HepG2 (cell line): ENCODE measurements around the gene CD53. TPM values are rescaled to one million over a fixed set of nuclear protein-coding genes. Genes with fewer than 3 reads are reported as not detected.

ENCODE experiments used
- ATAC-seq: fragments of 200-7000 bp; cut with Tn5 transposase; 3 replicates; pipeline ENCODE4 v1.9.1; 2020; ENCODE audit warnings: mild to moderate bottlenecking, moderate library complexity
- BruUV-seq: library from RNA; stranded (reverse); fragments of 400-500 nt; replicated peaks from 2 replicates; lab custom pipeline; 2021; lab: Mats Ljungman, UMichigan
- CTCF ChIA-PET: fragments of 300-600 bp; formaldehyde crosslinking; extraction: SDS; loops from one replicate; lab custom pipeline; 2021; ENCODE audit warnings: low total read pairs, inconsistent platforms, low intra/inter-chr PET ratio; lab: Yijun Ruan, JAX
- POLR2A ChIA-PET: fragments of 350-600 bp; sonication (Branson Sonifier 250); formaldehyde crosslinking; loops from one replicate; lab custom pipeline; 2020; ENCODE audit warnings: antibody characterized with exemption, inconsistent platforms; lab: Yijun Ruan, JAX
- DNase-seq: peaks from one replicate; pipeline ENCODE4 v3.0.0-alpha.2; 2015; ENCODE audit warnings: low spot score
- FAIRE-seq: peaks from 3 replicates; lab custom pipeline; 2011; peaks lifted over from hg19 to GRCh38; lab: Jason Lieb, UNC
- H2AFZ ChIP-seq: one replicate; pipeline ENCODE4 v1.6.1; 2011; ENCODE audit warnings: low read length, inconsistent platforms
- H3K27ac ChIP-seq: fragments of 300-600 bp; 3 replicates; pipeline ENCODE4 v1.8.0; 2011; ENCODE audit warnings: mixed run types, mild to moderate bottlenecking, mixed read lengths, low read length, inconsistent platforms; ENCODE audit not compliant: insufficient read depth; ENCODE audit errors: extremely low read length
- H3K27me3 ChIP-seq, 2 experiments: fragments of 200-600 bp in 1 of 2; 2 replicates in 1 of 2; 3 replicates in 1 of 2; pipeline versions ENCODE4 v1.6.0 to v1.8.0; 2011; ENCODE audit warnings: low read length in 2 of 2, mild to moderate bottlenecking in 2 of 2, moderate library complexity in 2 of 2, inconsistent platforms in 1 of 2; ENCODE audit not compliant: insufficient read depth in 2 of 2, control insufficient read depth in 1 of 2
- H3K36me3 ChIP-seq, 2 experiments: fragments of 200-600 bp in 1 of 2; replicated peaks in 1 of 2; 2 replicates in 1 of 2; 3 replicates in 1 of 2; pipeline versions ENCODE4 v1.5.1 to v1.8.0; 2011; ENCODE audit warnings: low read length in 2 of 2, inconsistent platforms in 1 of 2; ENCODE audit not compliant: insufficient read depth in 2 of 2, control insufficient read depth in 1 of 2
- H3K4me1 ChIP-seq: 2 replicates; pipeline ENCODE4 v1.5.1; 2012; ENCODE audit warnings: low read length, inconsistent platforms; ENCODE audit not compliant: insufficient read depth
- H3K4me2 ChIP-seq: 2 replicates; pipeline ENCODE4 v1.6.0; 2011; ENCODE audit warnings: low read depth, low read length, inconsistent platforms
- H3K4me3 ChIP-seq, 3 experiments: fragments of 200-600 bp in 1 of 3; sonication (generic), shearing (Covaris generic) in 1 of 3; replicated peaks in 1 of 3; 2 replicates each; pipeline ENCODE4 v1.5.1; 2011 to 2016; ENCODE audit warnings: low read length in 3 of 3, inconsistent platforms in 2 of 3, low read depth in 2 of 3, mild to moderate bottlenecking in 2 of 3, control low read depth in 1 of 3, mixed read lengths in 1 of 3; ENCODE audit not compliant: insufficient read depth in 1 of 3
- H3K79me2 ChIP-seq: one replicate; pipeline ENCODE4 v1.6.1; 2011; ENCODE audit warnings: low read length, inconsistent platforms; ENCODE audit not compliant: insufficient read depth
- H3K9ac ChIP-seq: 2 replicates; pipeline ENCODE4 v1.6.0; 2011; ENCODE audit warnings: mild to moderate bottlenecking, low read depth, low read length, inconsistent platforms; ENCODE audit not compliant: insufficient read depth
- H3K9me3 ChIP-seq: 2 replicates; pipeline ENCODE4 v1.5.1; 2012; ENCODE audit warnings: mild to moderate bottlenecking, low read length
- H4K20me1 ChIP-seq: 2 replicates; pipeline ENCODE4 v1.6.0; 2011; ENCODE audit warnings: inconsistent platforms, mild to moderate bottlenecking, low read length, moderate library complexity; ENCODE audit not compliant: insufficient read depth
- CHD2 ChIP-seq: IDR thresholded peaks from 2 replicates; pipeline ENCODE4 v1.6.1; 2011; ENCODE audit warnings: low read depth, low read length, improper control_type of control experiment
- EED ChIP-seq: sonication (generic); formaldehyde crosslinking; IDR thresholded peaks from 2 replicates; pipeline ENCODE4 v1.5.0; 2020; ENCODE audit warnings: mild to moderate bottlenecking, missing genetic modification reagents
- ETV5 ChIP-seq: IDR thresholded peaks from 2 replicates; pipeline ENCODE4 v1.6.1; 2018; ENCODE audit warnings: missing biosample characterization, missing genetic modification reagents, inconsistent platforms, borderline replicate concordance
- PAF1 ChIP-seq: IDR thresholded peaks from 2 replicates; pipeline ENCODE4 v1.6.1; 2016; ENCODE audit warnings: missing genetic modification reagents, missing compliant biosample characterization
- PHB2 ChIP-seq: fragments of 450-650 bp; IDR thresholded peaks from 2 replicates; pipeline ENCODE4 v1.6.1; 2018; ENCODE audit not compliant: partially characterized antibody
- ZNF101 ChIP-seq: sonication (generic); formaldehyde crosslinking; IDR thresholded peaks from 2 replicates; pipeline ENCODE4 v1.4.0; 2020; ENCODE audit warnings: mild to moderate bottlenecking, low read depth, missing genetic modification reagents, borderline replicate concordance
- ZNF317 ChIP-seq: sonication (generic); formaldehyde crosslinking; IDR thresholded peaks from 2 replicates; pipeline ENCODE4 v1.5.0; 2020; ENCODE audit warnings: mild to moderate bottlenecking, missing genetic modification reagents
- ZNF430 ChIP-seq: sonication (generic); formaldehyde crosslinking; IDR thresholded peaks from 2 replicates; pipeline ENCODE4 v1.9.0; 2021; ENCODE audit warnings: mild to moderate bottlenecking, missing genetic modification reagents
- ZNF644 ChIP-seq: IDR thresholded peaks from 2 replicates; pipeline ENCODE4 v1.6.1; 2016; ENCODE audit warnings: low read depth
- WGBS: methylation state at CpG from one replicate; pipeline ENCODE4 v1.1.6; 2017; ENCODE audit warnings: low lambda C conversion rate; 5-methylcytosine and 5-hydroxymethylcytosine counted together
- in situ Hi-C: cut with HindIII; loops from 2 replicates; pipeline ENCODE4 v1.10.0; 2017; ENCODE audit warnings: low pct_unique_long_range_greater_than_20kb; ENCODE audit not compliant: extremely low pct_ligation_motif_present
- intact Hi-C: fragments of 100-400 bp; cut with micrococcal nuclease; formaldehyde crosslinking; loops from one replicate; pipeline ENCODE4 v1.10.0; 2022; ENCODE audit not compliant: unreplicated experiment
- polyA plus RNA-seq, 8 experiments: library from polyadenylated mRNA; depleted of rRNA in 3 of 8; stranded (reverse) in 7 of 8; unstranded in 1 of 8; fragments of >200 nt; fragmentation: Illumina TruSeq in 4 of 8; extraction: Trizol in 4 of 8; gene quantifications; 2 replicates each; pipeline versions ENCODE4 v1.2.1 to v1.2.3, GENCODE V29; 2011 to 2016; ENCODE audit warnings: low read depth in 4 of 8, missing spikeins in 1 of 8, mixed read lengths in 1 of 8; ENCODE audit not compliant: insufficient read depth in 1 of 8
- total RNA-seq, 5 experiments: library from RNA; depleted of rRNA; stranded (reverse); fragments of >200 nt; fragmentation: Illumina TruSeq; extraction: Trizol; gene quantifications; 2 replicates each; pipeline ENCODE4 v1.2.3, GENCODE V29; 2016; ENCODE audit warnings: low read depth in 1 of 5
- TF ChIP-seq, protein P1 (sequence below): sonication (generic); formaldehyde crosslinking; IDR thresholded peaks from 2 replicates; pipeline ENCODE4 v1.4.0; 2020; ENCODE audit warnings: missing genetic modification reagents, borderline replicate concordance
- TF ChIP-seq, protein P2 (sequence below): sonication (generic); formaldehyde crosslinking; IDR thresholded peaks from 2 replicates; pipeline ENCODE4 v1.4.0; 2020; ENCODE audit warnings: missing genetic modification reagents
- TF ChIP-seq, protein P3 (sequence below): sonication (generic); formaldehyde crosslinking; IDR thresholded peaks from 2 replicates; pipeline ENCODE4 v1.5.0; 2020; ENCODE audit warnings: missing genetic modification reagents
- TF ChIP-seq, protein P4 (sequence below): IDR thresholded peaks from 2 replicates; pipeline ENCODE4 v1.6.1; 2016; ENCODE audit warnings: missing biosample characterization, missing genetic modification reagents, low read depth

CD53 gene
- total and polyA plus RNA-seq, 2 of the 13 experiments (the other 11 are each of a cell fraction or from before 2014, with no cell fraction given): not detected

DNA sequence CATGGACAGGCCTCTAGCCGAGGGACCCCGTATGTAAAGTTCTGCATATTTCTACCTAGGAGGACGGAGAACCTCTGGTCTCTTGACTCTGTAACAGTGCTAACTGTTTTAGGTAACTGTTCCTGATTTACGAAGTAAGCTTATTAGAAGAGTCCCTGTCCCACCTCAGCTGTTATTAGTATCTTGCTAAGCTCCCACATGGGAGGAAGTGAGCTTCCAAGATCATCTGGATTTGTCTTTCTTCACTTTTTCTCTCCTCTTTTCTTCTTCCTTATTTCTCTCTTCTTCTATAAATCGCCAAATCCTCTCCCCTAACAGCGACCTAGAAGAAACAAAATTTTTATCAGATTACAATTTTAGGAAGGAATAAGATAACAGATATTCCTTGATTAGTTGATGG is 4.4 kb downstream of the CD53 start:
- H3K36me3 ChIP-seq: no peaks in the 10 kb centered on the region
- DNase-seq: no peak
- no peak for TF ChIP-seq PHB2
- no peak for TF ChIP-seq CHD2
- no peak for TF ChIP-seq ETV5 (CRISPR knock-in tag)
- no peak for TF ChIP-seq ZNF317 (CRISPR knock-in tag)
- TF ChIP-seq ZNF101: no peak
- TF ChIP-seq, protein P1, sequence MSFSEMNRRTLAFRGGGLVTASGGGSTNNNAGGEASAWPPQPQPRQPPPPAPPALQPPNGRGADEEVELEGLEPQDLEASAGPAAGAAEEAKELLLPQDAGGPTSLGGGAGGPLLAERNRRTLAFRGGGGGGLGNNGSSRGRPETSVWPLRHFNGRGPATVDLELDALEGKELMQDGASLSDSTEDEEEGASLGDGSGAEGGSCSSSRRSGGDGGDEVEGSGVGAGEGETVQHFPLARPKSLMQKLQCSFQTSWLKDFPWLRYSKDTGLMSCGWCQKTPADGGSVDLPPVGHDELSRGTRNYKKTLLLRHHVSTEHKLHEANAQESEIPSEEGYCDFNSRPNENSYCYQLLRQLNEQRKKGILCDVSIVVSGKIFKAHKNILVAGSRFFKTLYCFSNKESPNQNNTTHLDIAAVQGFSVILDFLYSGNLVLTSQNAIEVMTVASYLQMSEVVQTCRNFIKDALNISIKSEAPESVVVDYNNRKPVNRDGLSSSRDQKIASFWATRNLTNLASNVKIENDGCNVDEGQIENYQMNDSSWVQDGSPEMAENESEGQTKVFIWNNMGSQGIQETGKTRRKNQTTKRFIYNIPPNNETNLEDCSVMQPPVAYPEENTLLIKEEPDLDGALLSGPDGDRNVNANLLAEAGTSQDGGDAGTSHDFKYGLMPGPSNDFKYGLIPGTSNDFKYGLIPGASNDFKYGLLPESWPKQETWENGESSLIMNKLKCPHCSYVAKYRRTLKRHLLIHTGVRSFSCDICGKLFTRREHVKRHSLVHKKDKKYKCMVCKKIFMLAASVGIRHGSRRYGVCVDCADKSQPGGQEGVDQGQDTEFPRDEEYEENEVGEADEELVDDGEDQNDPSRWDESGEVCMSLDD (CRISPR knock-in tag): no peak
- TF ChIP-seq, protein P2, sequence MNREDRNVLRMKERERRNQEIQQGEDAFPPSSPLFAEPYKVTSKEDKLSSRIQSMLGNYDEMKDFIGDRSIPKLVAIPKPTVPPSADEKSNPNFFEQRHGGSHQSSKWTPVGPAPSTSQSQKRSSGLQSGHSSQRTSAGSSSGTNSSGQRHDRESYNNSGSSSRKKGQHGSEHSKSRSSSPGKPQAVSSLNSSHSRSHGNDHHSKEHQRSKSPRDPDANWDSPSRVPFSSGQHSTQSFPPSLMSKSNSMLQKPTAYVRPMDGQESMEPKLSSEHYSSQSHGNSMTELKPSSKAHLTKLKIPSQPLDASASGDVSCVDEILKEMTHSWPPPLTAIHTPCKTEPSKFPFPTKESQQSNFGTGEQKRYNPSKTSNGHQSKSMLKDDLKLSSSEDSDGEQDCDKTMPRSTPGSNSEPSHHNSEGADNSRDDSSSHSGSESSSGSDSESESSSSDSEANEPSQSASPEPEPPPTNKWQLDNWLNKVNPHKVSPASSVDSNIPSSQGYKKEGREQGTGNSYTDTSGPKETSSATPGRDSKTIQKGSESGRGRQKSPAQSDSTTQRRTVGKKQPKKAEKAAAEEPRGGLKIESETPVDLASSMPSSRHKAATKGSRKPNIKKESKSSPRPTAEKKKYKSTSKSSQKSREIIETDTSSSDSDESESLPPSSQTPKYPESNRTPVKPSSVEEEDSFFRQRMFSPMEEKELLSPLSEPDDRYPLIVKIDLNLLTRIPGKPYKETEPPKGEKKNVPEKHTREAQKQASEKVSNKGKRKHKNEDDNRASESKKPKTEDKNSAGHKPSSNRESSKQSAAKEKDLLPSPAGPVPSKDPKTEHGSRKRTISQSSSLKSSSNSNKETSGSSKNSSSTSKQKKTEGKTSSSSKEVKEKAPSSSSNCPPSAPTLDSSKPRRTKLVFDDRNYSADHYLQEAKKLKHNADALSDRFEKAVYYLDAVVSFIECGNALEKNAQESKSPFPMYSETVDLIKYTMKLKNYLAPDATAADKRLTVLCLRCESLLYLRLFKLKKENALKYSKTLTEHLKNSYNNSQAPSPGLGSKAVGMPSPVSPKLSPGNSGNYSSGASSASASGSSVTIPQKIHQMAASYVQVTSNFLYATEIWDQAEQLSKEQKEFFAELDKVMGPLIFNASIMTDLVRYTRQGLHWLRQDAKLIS (CRISPR knock-in tag): no peak
- no peak for TF ChIP-seq PAF1 (CRISPR knock-in tag)
- TF ChIP-seq ZNF430 (CRISPR knock-in tag): no peak
- TF ChIP-seq, protein P3, sequence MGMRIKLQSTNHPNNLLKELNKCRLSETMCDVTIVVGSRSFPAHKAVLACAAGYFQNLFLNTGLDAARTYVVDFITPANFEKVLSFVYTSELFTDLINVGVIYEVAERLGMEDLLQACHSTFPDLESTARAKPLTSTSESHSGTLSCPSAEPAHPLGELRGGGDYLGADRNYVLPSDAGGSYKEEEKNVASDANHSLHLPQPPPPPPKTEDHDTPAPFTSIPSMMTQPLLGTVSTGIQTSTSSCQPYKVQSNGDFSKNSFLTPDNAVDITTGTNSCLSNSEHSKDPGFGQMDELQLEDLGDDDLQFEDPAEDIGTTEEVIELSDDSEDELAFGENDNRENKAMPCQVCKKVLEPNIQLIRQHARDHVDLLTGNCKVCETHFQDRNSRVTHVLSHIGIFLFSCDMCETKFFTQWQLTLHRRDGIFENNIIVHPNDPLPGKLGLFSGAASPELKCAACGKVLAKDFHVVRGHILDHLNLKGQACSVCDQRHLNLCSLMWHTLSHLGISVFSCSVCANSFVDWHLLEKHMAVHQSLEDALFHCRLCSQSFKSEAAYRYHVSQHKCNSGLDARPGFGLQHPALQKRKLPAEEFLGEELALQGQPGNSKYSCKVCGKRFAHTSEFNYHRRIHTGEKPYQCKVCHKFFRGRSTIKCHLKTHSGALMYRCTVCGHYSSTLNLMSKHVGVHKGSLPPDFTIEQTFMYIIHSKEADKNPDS (CRISPR knock-in tag): no peak
- TF ChIP-seq, protein P4, sequence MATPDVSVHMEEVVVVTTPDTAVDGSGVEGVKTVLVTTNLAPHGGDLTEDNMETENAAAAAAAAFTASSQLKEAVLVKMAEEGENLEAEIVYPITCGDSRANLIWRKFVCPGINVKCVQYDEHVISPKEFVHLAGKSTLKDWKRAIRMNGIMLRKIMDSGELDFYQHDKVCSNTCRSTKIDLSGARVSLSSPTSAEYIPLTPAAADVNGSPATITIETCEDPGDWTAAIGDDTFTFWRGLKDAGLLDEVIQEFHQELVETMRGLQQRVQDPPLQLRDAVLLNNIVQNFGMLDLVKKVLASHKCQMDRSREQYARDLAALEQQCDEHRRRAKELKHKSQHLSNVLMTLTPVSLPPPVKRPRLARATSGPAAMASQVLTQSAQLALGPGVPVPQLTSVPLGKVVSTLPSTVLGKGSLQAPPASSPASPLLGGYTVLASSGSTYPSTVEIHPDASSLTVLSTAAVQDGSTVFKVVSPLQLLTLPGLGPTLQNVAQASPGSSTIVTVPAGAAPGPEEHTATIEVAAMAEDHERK (CRISPR knock-in tag): no peak
- TF ChIP-seq EED: no peak
- TF ChIP-seq ZNF644 (CRISPR knock-in tag): no peak
- CTCF ChIA-PET: no interaction called here
- H3K9ac ChIP-seq: no peak overlapping the region
- H2AFZ ChIP-seq: no peak overlapping the region
- intact Hi-C loops (no loop called here), in situ Hi-C loops (no loop called here)
- no peak overlapping the region for H3K4me2 ChIP-seq
- no peaks in the 10 kb centered on the region for H4K20me1 ChIP-seq
- 22% methylated on average over 6 of the region's 6 CpGs for WGBS
- no peak overlapping the region for H3K27ac ChIP-seq
- ATAC-seq: no peak
- no peak overlapping the region for H3K4me3 ChIP-seq
- no peaks in the 10 kb centered on the region for H3K27me3 ChIP-seq
- BruUV-seq: no TSS peak
- FAIRE-seq: no peak
- POLR2A ChIA-PET: no interaction called here
- no peaks in the 10 kb centered on the region for H3K4me1 ChIP-seq
- H3K79me2 ChIP-seq: no peaks in the 10 kb centered on the region
- H3K9me3 ChIP-seq: no peaks in the 10 kb centered on the region
